ENCODE data around the gene CDK18. TPM values are rescaled to one million over a fixed set of nuclear protein-coding genes. Genes with fewer than 3 reads are reported as not detected.

The CDK18 gene
- total RNA-seq, 2 donors from 2014 or later = 11.1 to 16.2 TPM

GRCh38 chr1:205492774-205493173 lies 11.7 kb upstream of the CDK18 start:
- Histone ChIP-seq H3K4me3 (no peak overlapping the region), H3K36me3 (no peaks in the 10 kb centered on the region), H3K4me1 (replicated peaks) (no peaks in the 10 kb centered on the region), H3K27me3 (replicated peaks; ENCODE audit: insufficient read depth) (no peaks in the 10 kb centered on the region), H3K27ac (no peak overlapping the region), H3K9me3 (no peaks in the 10 kb centered on the region)
- DNase-seq (ENCODE audit: low spot score) = no peak
- WGBS = 67% methylated on average over 7 of the region's 7 CpGs
- TF ChIP-seq POLR2AphosphoS5 (IDR thresholded peaks at IDR 0.05) (no peak), CTCF (IDR thresholded peaks at IDR 0.05) (no peak), POLR2A (IDR thresholded peaks at IDR 0.05) (no peak)
- intact Hi-C loops (cut with DNase I) = no loop called here

- no peak overlapping the region for H3K4me3 ChIP-seq
- no peaks in the 10 kb centered on the region for H3K36me3 ChIP-seq
- H3K9me3 ChIP-seq = no peaks in the 10 kb centered on the region
- no peak for DNase-seq (ENCODE audit: low spot score)
- intact Hi-C loops (cut with DNase I) = no loop called here
- WGBS = 53% methylated on average over 11 of the region's 11 CpGs
- no peaks in the 10 kb centered on the region for H3K4me1 ChIP-seq (replicated peaks)
- no peak for TF ChIP-seq POLR2A (IDR thresholded peaks at IDR 0.05)
- no peak for TF ChIP-seq POLR2AphosphoS5 (IDR thresholded peaks at IDR 0.05)
- no peak for TF ChIP-seq CTCF (IDR thresholded peaks at IDR 0.05)
- no peak overlapping the region for H3K27ac ChIP-seq
- no peaks in the 10 kb centered on the region for H3K27me3 ChIP-seq (replicated peaks; ENCODE audit: insufficient read depth)
These were observed 11.0 kb upstream of the CDK18 start for GRCh38 chr1:205493241-205494085.

- Histone ChIP-seq H3K9me3 (no peaks in the 10 kb centered on the region), H3K4me3 (no peak overlapping the region), H3K27me3 (replicated peaks; ENCODE audit: insufficient read depth) (no peaks in the 10 kb centered on the region), H3K27ac (no peak overlapping the region), H3K36me3 (no peaks in the 10 kb centered on the region), H3K4me1 (replicated peaks) (no peaks in the 10 kb centered on the region)
- intact Hi-C loops (cut with DNase I) = no loop called here
- 94% methylated on average over 4 of the region's 4 CpGs for WGBS
- no peak for DNase-seq (ENCODE audit: low spot score)
- no peak for TF ChIP-seq POLR2A (IDR thresholded peaks at IDR 0.05)
- no peak for TF ChIP-seq CTCF (IDR thresholded peaks at IDR 0.05)
- TF ChIP-seq POLR2AphosphoS5 (IDR thresholded peaks at IDR 0.05) = no peak
These were observed 10.4 kb upstream of the CDK18 start for GRCh38 chr1:205494115-205494514.

- no peaks in the 10 kb centered on the region for H3K27me3 ChIP-seq (replicated peaks; ENCODE audit: insufficient read depth)
- H3K4me1 ChIP-seq (replicated peaks) = no peaks in the 10 kb centered on the region
- no peaks in the 10 kb centered on the region for H3K36me3 ChIP-seq
- no peaks in the 10 kb centered on the region for H3K9me3 ChIP-seq
- H3K27ac ChIP-seq = no peak overlapping the region
- intact Hi-C loops (cut with DNase I) = no loop called here
- DNase-seq (ENCODE audit: low spot score) = no peak
- no peak overlapping the region for H3K4me3 ChIP-seq
- TF ChIP-seq CTCF (IDR thresholded peaks at IDR 0.05) (no peak), POLR2A (IDR thresholded peaks at IDR 0.05) (no peak), POLR2AphosphoS5 (IDR thresholded peaks at IDR 0.05) (no peak)
- 47% methylated on average over 9 of the region's 9 CpGs for WGBS
These were observed 9.1 kb upstream of the CDK18 start for GRCh38 chr1:205495237-205495823.

- WGBS = 96% methylated on average over 1 of the region's 1 CpG
- no peak overlapping the region for H3K27ac ChIP-seq
- DNase-seq (ENCODE audit: low spot score) = no peak
- H3K9me3 ChIP-seq = no peaks in the 10 kb centered on the region
- H3K36me3 ChIP-seq = no peaks in the 10 kb centered on the region
- H3K4me1 ChIP-seq (replicated peaks) = no peaks in the 10 kb centered on the region
- TF ChIP-seq CTCF (IDR thresholded peaks at IDR 0.05) (no peak), POLR2AphosphoS5 (IDR thresholded peaks at IDR 0.05) (no peak), POLR2A (IDR thresholded peaks at IDR 0.05) (no peak)
- intact Hi-C loops (cut with DNase I) = no loop called here
- no peak overlapping the region for H3K4me3 ChIP-seq
- no peaks in the 10 kb centered on the region for H3K27me3 ChIP-seq (replicated peaks; ENCODE audit: insufficient read depth)
These were observed 7.8 kb upstream of the CDK18 start for GRCh38 chr1:205496661-205497060.
